CD4-positive, alpha-beta T cell treated with Interleukin-4 for 4 hours (primary cell): ENCODE measurements around the gene SLC2A9.

Source experiments
- DNase-seq: peaks from one replicate; pipeline ENCODE4 v3.0.0-alpha.2; 2020

SLC2A9 gene

DNA sequence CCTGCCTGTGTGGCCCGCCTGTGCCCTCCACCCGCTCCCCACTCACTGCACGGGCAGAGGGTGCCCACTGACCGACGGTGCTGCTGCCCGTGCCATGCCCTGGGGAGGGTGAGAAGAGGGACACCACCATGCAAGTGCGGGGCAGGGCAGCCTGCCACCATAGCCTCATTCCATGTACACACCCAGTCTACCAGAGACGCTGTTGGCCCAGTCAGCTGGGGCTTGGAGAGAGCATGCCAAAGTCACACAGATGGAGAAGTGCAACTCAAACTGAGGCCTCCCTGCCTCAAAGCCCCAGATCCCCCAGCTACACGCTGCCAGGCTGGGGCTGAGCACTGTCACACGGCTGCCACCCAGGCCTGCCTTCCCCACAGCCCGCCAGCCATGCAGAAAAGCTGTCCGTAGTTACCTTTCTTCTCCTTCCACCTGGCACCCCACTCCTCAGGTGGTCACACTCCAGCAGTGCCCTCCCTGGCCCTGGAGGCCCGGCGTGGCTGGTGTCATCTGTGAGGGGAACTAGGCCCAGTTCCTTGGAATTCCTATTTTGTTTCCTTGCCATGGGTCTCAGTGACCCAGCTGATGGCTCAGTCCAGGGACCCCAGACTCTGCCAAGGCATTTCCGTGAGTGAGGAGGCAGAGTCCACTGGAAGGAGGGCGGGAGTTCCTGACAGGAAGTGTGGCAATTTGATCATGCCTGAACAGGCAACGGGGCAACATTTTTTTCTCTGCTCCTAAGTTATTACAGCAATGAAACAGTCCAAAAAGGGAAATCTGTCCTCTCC lies at the start of gene SLC2A9:
Gene SLC2A9 (minus strand): TSS at position 627 of the 782 bp plus-strand sequence. CDS start 68 bp downstream, at position 559.
- no peak for DNase-seq

DNA sequence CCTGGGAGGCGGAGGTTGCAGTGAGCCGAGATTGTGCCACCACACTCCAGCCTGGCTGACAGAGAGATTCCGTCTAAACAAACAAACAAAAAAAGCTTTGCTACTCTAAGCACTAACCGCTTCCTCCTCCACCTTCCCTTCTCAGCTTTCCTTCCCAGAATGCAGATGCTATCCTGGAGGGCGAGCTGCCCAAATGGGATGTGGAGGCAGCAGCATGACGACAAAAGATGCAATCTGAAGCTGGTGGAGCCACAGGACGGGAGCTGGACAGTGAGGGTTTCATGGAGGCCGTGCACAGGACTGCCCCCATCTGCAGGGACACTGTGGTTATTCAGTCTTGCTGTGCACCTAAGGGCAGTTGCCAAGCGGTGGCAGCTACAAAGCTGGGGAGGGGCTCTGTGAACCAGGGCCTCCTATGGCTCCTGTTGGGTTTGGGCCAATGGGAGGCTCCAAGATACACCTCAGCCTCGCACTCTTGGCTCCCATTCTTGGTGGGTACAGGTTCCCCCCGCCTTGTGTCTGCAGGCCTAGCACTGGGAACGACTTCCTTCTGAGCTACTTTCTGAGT lies 47.9 kb upstream of the SLC2A9 start:
- DNase-seq = no peak

DNA sequence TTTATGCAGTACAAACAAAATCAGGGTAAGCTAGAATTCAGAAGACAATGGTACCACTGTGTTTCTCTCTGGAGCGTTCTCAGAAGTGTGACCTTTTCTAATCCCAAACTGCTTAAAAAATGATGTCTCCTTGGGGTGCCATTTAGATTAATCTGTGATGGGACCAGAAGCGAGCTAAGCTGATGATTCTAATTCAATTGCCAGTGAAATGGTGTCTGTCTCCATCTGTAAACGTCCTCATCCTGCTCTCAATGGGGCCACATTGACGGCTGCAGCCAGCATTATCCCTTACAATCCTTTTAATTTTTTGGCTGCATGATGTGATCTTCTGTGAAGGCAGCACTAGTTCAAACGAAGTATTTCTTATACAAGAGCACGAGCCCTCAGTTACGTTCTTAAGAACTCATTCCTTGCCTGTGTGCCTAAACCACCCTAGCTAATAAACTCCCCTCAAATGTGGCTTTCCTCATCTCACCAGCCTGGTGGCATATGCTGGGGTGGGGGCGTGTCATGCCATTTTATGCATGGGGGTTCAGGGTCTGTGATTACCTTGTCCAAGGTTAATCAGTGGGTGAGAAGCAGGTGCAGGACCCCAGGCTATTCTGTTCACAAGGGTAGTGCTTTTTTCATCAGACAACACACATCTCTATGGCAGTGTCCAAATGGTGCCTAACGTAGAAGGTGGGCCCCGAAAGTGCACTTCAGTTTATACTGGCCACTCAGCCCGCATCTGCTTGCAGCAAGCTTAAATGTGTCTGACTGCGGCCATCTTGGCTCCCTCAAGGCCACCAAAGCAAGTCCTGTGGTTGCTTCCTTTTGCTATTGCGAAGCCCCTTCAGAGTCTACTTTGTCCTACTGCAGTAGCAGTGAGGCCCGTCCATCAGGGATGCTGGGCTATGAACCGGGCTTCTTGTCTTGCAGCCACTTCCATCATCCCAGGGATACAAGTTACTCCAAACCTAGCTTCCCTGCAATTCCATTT lies 45.7 kb upstream of the SLC2A9 start:
- no peak for DNase-seq

GRCh38 chr4:10066206-10066605 lies 44.9 kb upstream of the SLC2A9 start:
- DNase-seq = no peak

DNA sequence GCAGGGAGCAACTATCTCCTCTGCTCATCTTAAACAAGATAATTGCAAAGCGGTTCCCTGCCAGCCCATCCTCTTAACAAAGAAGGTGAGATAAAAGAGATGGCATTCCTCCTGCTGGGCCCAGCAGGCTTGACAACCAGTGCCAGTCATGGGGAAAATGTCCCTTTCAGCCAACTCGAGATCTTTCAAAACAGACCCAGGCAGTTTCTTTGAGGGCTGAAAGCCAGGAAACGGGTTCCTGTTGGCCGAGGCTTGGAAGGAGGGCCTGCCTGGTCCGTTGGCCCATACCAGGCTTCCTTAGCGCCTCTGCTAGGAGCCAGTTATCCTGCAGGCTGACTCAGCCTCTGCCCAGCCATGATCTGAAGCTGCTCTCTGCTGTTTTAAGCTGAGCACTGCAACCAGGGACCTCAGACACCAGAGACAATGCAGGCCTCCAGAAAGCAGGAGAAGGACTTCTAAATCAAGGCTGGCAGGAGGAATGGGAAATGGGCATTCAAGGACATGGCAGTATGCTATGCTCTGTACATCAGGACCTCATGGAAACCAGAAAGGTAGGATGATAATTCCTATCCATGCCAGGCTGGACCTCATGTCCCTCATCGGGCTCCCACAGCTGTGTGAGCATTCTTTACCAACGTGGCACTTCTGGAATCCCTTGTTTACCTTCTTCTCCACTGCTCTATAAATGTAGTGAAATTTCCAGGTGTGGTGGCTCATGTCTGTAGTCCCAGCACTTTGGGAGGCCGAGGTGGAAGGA lies 42.4 kb upstream of the SLC2A9 start:
- no peak for DNase-seq

GRCh38 chr4:10061650-10062415 lies 40.5 kb upstream of the SLC2A9 start:
- no peak for DNase-seq

DNA sequence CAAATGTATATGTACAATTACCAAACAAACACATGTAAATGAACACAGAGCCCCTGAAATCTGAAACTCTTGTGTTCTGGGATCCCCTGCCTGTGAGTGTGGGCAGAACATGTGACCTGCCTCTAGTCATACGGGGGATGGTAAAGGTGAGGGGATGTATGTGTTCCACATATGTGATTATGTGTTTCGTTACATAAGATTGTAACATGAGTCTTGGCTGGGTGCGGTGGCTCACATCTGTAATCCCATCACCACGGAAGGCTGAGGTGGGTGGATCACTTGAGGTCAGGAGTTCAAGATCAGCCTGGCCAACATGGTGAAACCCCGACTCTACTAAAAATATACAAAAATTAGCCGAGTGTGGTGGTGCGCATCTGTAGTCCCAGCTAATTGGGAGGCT lies 37.1 kb upstream of the SLC2A9 start:
- no peak for DNase-seq

DNA sequence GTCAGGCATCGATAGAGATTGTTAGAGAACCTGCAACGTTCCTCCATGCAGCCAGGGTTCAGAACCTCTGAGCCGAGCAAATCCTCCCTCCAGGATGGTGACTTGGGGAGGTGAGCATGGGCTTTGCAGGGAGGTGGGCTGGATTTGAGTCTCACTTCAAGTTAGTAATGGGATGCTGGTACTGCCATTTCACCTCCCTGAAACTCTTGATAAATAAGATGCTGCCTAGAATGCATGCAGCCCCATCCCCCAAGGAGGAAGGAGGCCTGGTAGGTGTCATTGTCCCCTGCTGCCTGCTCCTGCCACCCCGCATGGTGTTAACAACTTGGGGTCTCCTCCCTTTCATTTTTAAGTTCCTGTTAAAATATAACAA lies 35.7 kb upstream of the SLC2A9 start:
- DNase-seq = no peak

DNA sequence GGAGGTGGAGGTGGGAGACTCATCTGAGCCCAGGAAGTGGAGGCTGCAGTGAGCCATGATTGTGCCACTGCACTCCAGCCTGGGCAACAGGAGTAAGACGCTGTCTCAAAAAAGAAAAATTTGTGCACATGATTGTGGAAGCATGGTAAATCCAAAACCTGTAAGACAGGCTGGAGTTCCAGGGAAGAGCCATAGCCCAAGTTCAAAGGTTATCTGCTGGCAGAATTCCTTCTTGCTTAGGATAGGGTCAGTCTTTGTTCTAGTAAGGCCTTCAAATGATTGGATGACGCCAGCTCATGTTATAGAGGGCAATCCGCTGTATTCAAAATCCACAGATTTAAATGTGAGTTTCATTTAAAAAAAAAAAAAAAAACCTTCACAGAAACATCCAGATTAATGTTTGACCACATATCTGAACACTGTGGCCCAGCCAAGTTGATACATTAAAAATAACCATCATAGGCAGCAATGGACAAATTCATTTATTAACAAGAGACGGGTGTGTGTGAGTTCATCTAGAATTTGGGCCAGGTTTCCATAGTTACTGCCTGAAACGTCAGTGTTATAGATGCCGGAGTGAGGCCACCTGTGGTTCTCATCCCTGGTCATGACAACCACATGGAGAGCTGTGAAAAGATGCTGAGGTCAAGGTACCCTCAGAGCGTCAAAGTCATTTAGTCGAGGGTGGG lies 35.2 kb upstream of the SLC2A9 start:
- no peak for DNase-seq

DNA sequence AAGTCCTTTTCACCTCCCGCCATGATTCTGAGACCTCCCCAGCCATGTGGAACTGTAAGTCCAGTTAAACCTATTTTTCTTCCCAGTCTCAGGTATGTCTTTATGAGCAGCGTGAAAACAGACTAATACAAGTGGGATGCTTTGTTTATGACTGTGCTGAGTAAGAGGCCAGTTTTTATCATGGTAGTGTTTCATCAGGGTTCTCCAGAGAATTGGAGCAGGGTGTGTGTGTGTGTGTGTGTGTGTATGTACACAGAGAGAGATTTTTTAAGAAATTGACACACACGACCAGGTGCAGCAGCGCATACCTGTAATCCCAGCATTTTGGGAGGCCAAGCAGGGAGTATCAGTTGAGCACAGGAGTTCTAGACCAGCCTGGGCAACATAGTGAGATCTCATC lies 34.6 kb upstream of the SLC2A9 start:
- no peak for DNase-seq

DNA sequence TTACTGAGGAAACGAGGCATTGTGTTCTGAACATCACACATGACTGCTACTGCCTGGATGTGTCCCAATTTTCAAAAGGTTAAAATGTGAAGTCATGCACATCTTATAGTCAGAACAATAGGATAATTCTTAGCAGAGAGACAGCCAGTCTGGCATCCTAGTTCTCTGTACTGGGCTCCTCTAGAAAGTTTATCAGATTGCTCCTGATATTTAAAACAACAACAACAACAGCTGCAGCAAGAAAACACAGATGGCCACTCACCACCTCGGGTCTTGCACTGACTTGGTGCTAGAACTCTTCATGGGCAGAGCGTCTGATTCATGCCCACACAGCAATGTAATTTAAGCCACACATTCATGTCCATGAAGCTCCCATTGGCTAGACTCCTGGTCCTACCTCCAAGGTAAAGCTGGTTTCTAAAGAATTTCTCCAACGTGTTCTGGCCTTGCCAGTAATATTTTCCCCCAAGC lies 33.3 kb upstream of the SLC2A9 start:
- DNase-seq = no peak

- no peak for DNase-seq
Observed at GRCh38 chr4:10053635-10054453, 32.5 kb upstream of the SLC2A9 start.

DNA sequence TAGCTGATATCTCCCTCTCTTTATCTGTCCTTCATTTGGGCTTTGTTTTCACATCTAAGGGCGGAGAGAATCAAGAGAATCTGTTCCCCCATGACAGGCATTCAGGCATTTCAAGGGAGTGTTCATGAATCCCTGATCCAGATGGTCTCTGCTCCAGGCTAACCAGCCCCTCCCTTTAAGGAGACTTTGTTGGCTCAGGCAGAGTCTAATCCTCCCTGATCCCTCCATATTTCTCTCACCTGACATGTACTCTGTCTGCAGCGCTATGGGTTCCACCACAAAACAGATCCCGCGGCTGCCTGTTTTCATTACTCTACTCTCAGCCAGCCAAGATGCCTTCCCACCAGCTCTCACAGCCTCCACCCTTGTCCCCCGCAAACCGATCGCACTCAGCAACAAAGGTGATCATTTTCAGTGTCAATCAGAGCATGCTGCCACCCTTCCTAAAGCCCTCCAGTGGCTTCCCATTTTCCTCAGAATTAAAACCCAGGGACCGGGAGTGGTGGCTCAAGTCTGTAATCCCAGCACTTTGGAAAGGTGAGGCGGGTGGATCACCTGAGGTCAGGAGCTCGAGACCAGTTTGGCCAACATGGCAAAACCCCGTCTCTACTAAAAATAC lies 30.3 kb upstream of the SLC2A9 start:
- no peak for DNase-seq

GRCh38 chr4:10050721-10051120 lies 29.4 kb upstream of the SLC2A9 start:
- DNase-seq = no peak

GRCh38 chr4:10050261-10050661 lies 29.0 kb upstream of the SLC2A9 start:
- DNase-seq = no peak

DNA sequence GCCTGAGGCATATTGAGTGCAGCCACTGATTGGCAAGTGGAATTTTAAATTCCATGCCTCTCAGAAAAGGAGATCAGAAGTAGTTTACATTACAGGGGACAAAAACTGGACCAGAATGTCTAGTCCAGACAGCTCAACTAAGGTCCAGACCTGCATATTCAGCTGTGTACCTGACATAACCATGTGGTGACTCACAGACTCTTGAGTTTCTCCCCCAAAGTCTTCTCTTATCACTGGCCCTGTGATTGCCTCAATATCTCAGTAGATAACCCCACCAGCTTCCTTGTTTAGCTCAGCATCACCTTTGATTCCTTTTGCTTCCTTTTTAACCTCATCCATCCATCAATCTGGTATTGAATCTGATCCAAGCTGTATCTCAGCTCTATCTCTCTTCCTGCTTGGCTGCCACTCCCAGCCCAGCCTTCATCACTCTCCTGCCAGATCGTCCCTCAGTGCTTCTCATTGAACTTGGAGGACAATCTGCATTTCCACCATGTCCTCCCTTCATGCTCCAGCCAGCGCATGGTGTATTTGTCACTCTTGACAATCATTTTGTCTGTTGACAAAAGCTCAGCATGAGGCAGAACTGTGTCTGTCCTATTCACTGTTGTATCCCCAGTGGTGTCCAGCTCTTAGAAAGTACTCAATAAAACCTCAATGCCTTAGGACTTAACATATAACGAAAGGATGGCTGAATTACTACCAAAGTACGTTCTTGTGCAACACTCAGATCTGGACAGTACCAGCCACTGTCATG lies 27.8 kb upstream of the SLC2A9 start:
- DNase-seq = no peak

DNA sequence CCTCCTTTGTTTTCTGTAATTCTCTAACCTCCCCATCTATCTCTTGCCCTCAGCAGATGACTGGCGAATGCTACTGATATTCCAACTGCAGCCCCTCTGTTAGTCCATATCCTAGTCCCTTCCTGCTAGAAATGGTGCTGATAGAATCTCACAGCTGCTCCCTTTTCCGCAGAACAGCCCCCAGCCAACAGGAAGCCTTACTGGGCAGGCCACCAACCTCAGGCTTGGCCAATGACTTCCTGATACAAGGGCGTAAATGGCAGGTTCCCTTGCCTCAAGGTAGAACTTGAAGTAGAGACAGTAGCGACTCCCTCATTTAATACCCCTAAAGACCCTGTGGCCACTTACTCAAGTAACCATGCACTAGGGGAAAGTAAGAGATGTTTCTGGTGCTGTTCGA lies 26.7 kb upstream of the SLC2A9 start:
- no peak for DNase-seq

DNA sequence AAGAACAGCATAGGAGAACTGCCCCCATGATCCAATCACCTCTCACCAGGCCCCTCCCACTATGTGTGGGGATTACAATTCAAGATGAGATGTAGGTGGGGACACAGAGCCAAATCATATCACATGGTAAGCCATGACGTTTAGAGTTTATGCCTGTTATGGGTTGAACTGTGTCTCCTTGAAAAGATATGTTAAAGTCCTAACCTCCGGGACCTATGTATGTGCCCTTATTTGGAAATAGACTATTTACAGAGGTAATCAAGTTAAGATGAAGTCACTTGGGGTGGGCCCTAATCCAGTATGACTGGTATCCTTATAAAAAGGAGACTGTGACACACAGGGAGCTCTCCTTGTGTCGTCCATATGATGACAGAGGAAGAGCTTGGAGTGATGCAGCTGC lies 25.2 kb upstream of the SLC2A9 start:
- DNase-seq = no peak

GRCh38 chr4:10045481-10045880 lies 24.2 kb upstream of the SLC2A9 start:
- no peak for DNase-seq
